Fibroblast of the aortic adventitia (primary cell): ENCODE data around the gene RAB3IL1. TPM values are rescaled to one million over a fixed set of nuclear protein-coding genes. Genes with fewer than 3 reads are reported as not detected.

Experiments used
- DNase-seq: peaks from one replicate; pipeline ENCODE4 v3.0.0-alpha.2; 2010; ENCODE audit warnings: low read depth
- H3K4me3 ChIP-seq: 2 replicates; pipeline ENCODE4 v1.5.1; 2011; ENCODE audit warnings: low read depth, mild to moderate bottlenecking, control low read depth, low read length, moderate library complexity
- CTCF ChIP-seq: IDR thresholded peaks from 2 replicates; pipeline ENCODE4 v1.5.1; 2011; ENCODE audit warnings: mild to moderate bottlenecking, low read length, control low read depth, inconsistent platforms; ENCODE audit not compliant: insufficient read depth
- total RNA-seq: library from RNA; depleted of rRNA; stranded (reverse); fragments of >200 nt; gene quantifications from 2 replicates; pipeline ENCODE4 v1.2.3, GENCODE V29; 2012; ENCODE audit warnings: low replicate concordance

Gene RAB3IL1
- total RNA-seq, 1 donor, result 17.1 TPM

GRCh38 chr11:61919705-61920631 is 2.6 kb upstream of the RAB3IL1 start:
- H3K4me3 ChIP-seq, result no peak overlapping the region
- TF ChIP-seq CTCF, result no peak
- DNase-seq, result no peak

- no peak overlapping the region for H3K4me3 ChIP-seq
- peak; percentile 58 for DNase-seq
- no peak for TF ChIP-seq CTCF
These were observed 1.8 kb upstream of the RAB3IL1 start for GRCh38 chr11:61918938-61919704.

GRCh38 chr11:61918251-61918937 is 1.0 kb upstream of the RAB3IL1 start:
- peak overlapping the region; percentile 76 for H3K4me3 ChIP-seq
- no peak for TF ChIP-seq CTCF
- no peak for DNase-seq

- peak overlapping the region; percentile 76 for H3K4me3 ChIP-seq
- DNase-seq, result no peak
- no peak for TF ChIP-seq CTCF
These were observed 531 bp downstream of the RAB3IL1 start for GRCh38 chr11:61916737-61917333.

- peak overlapping the region; percentile 9 for H3K4me3 ChIP-seq
- TF ChIP-seq CTCF, result no peak
- no peak for DNase-seq
These were observed 2.7 kb downstream of the RAB3IL1 start for GRCh38 chr11:61914471-61915171.
